Stimulated activated CD4-positive, alpha-beta T cell treated with anti-CD3 and anti-CD28 coated beads, Interleukin-15, amount 100 ng/mL, for 24 hours (primary cell): Measurements from ENCODE around the gene PCNX2.
A peak's percentile ranks its signal among the peaks of the same experiment; 100 is the strongest.

ENCODE experiments used
- DNase-seq: peaks from one replicate; pipeline ENCODE4 v3.0.0-alpha.2; 2020

The PCNX2 gene

DNA sequence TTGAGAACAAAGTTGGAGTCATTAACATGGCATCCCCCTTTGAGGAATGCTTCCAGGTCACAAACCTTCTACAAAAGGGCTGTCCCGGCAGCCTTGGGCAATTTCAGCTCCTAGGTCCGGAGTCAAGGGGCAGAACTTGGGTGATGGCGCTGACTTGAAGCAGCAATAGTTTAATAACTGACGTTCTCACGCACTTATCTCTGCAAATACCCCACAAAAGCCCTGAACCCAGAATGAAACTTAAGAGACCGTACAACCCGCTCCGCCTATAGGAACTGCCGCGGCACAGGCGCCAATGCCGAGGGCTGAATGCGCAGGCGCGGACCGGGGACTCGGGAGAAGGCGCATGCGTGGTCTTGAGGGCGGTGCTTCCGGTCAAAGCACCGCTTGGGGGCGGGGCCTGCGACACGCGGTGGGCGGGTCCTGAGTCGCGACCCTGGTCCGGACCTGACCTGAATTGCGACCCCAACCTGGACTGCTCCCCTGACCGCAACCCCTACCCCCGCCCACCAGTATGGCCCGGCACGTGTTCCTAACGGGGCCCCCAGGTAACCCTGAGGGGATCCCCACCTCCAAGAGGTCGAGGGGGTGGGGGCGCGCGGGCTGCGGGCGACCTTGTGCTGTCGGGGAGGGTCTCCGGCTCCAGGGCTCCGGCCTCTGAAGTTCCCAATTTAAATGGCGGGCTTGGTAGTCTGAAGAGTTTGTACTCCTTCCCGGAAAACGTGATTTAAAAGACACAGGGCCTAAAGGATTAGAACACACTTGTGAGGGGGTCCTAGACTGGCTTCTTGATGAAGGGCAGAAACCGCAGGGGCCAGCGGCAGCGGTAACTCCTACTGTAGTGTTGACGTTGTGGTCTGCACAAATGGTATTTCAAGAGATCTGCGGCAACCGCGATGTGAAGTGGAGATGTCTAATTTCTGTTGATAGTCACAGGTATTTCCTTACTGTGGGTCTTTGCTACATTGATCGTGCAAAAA, 345.0 kb downstream of the PCNX2 start, which contains the start of gene NTPCR:
Gene NTPCR (plus strand): TSS at position 415 of the 980 bp plus-strand sequence. CDS start 100 bp downstream, at position 515.
- DNase-seq, result peak; percentile 96

DNA sequence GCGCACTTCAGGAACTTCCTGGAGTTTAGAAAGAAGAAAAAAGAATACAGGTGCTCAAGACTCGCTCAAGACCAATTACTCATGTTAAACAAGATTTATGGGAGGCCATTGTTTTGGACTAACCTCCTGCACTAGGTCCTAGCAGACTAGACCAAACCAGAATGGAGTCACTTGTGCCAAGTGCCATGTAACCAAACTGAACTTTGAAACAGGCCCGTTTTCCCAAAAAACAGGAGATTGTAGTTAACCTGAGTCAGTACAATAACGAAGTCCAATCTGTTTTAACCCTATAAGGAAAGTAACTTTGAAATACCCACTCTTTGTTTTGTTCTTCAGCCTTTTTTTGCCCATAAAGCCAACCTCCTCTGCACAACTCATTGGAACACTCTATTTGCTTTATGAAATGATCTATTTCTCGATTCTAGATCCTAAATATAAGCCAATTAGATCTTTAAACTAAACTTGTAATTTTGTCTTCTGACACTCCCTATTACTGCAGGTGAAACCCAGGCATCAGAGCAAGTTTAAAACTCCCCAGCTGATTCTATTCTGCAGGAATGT, 345.8 kb downstream of the PCNX2 start:
- no peak for DNase-seq

DNA sequence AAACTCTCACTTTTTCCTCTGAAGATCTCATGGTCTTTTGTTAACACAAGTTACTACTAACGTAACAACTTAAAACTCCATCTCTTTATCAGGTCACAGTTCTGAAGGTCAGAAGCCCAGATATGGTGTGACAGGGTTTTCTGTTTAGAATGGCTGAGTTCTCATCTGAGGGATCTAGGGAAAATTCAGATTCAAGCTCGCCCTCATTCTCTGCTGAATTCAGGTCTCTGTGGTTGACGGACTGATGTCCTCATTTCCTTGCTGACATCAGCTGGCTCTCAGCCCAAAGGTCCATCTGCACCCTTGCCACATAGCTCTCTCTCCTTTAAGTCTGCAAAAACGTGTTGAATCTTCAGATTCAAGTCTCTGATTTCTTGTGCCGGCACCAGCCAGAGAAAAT, 351.2 kb downstream of the PCNX2 start:
- DNase-seq, result peak; percentile 9

DNA sequence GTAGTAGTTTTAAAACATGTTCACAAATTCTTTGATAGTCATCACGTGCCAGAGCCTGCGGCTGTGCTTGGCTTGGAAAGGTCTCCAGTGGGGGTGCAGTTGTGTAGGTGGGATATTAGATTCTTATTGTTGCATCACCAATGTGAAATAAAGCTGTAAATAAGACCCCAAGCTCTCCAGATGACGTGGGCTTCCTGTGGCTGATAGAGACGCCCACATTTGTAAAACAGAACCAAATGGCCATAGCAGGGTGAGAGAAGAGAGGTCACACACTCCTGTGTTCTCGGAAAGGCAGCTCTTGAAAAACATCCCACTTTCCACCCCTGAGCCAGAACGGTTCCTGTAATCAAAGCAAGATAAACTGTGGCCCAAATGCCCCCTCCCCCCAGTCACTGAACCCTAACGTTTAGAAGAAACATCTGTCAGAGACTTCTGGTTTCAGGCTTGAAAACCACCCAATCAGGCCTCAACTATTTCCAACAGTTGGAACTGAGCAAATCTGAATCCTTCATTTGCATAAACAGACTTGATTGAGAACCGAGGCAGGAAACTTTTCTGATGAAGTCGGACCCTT, 351.8 kb downstream of the PCNX2 start:
- peak; percentile 44 for DNase-seq

DNA sequence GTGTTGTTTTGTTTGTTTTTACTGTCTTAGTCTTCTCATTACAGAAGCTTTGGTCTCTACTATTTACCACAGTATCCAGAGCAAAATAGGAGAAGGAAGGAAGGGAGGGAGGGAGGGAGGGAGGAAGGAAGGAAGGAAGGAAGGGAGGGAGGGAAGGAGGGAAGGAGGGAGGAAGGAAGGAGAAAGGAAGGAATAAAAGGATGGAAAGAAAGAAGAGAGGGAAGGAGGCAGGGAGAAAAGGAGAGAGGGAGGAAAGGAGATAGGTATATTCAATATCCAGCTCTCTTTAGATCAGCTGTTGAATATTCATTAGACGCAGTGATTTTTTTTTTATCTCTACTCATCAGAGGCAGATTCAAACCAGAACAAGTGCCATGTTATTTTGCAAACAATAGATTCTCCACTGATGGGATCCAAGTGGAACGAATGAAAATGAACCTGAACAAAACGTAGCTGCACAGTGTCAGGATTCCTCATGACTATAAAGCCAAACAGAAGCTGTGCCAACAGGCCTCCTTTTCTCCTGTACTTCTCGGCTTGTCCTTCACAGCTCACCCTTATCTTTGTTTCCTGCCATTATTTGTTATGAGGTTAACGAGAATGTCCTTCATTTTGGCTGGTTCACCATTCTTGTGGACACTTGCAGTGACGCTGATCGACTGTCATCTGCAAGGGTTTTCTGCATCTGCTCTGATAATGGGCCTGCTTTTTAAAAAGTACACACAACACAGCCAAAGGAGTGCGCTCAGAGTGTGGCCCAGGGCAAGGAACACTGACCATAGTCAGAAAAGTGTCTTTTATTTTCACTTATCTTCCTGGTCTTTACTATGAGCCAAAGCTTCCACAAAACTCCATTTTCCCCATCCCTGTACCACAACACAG, 352.9 kb downstream of the PCNX2 start:
- DNase-seq, result no peak

DNA sequence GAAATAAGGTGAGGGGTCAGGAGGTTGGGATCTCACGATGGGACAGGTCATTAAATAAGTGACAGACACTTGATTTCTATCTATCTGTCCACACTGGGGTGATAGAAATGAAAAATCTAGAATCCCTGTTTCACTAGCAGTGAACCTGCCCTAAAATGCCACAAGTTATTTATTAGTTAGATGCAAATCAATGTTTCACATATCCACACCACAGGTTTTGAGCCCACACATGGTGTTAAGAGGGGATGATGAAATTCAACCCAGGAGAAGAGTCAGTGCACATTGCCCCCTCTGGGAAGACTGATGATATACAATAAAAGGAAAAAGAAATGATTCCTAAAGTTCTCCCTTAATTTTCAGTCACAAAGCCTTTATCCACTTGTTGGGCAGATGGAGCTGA, 355.3 kb downstream of the PCNX2 start:
- DNase-seq, result no peak

DNA sequence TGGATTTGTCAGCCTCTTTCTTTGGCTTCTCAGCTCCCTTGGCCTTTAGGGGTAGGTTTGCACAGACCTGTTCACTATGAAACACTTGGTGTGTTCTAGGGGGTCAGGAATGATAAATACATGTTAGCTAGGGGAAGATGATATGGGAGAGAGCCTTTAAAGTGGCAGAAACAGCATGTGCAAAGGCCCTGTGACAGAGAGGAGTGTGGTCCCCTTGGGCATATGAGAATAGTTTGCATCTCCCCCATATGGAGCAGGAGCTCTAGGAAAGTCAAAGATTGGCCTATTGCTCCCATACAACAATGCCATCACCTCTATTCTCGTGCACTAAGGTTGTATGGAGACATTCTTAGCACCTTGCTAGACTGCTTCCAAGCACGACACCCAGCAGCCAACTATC, 355.8 kb downstream of the PCNX2 start:
- no peak for DNase-seq

DNA sequence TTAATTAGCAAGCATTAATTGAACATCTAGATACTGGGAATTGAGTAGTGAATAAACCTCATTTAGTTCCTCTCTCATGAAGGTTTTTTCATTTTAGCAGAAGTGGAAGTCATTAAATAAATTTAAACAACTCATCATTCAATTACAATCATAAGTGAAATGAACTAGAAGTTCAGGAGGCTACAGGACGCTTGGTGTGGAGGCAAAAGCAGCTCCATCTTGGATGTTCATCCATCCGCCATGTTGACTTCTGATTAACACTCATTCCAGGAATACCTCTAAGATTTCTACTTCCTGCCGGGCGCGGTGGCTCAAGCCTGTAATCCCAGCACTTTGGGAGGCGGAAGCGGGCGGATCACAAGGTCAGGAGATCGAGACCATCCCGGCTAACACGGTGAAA, 356.6 kb downstream of the PCNX2 start:
- no peak for DNase-seq

DNA sequence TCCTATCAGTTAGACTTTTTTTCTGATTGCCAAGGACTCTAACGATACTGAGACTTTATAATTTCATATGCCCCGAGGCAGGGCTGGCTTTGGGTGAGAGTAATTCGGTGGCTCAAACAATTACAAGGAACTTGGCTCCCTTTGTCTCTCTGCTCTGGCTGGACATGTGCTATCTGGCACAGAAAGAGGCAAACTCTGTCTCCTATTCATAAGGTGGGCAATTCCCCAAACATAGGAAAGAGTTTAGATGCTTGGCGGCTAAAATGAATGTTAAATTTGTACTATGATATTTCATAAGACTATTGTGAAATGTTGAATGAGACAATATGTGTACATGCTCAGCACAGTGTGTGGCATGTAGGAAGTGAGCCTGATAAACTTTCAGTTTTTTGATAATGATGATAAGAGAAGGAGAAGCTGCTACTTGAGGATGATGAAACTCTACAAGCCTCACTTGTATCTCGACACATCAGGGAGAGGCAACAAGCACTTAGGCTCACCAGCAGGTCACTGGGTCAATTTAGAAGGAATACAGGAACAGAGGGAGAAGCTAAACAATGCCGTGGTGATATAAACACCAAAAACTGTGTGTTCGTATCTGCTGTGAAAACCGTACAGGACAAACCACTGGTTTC, 357.7 kb downstream of the PCNX2 start:
- DNase-seq, result no peak

DNA sequence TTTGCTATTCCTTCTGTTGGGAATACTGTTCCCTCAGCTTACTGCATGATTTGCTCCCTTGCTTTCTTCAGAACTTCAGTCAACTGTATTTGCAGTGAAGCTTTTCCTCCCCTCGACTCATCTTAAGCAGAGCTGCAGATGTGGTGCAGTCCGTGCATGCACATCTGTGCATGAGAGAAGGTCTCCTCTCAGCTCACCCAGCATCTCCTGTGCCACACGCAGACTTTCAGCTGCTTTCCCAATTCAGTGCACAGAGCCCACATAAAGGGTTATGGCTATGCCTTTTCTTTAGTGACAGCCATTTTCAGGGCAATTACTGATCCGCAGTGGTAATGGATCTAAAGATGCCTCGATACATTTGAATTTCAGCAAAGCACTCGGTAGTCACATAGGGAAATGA, 358.6 kb downstream of the PCNX2 start:
- DNase-seq, result no peak
